ENCODE results near the gene SOCS2. TPM values are rescaled to one million over a fixed set of nuclear protein-coding genes. Genes with fewer than 3 reads are reported as not detected.
A peak's percentile ranks its signal among the peaks of the same experiment; 100 is the strongest.

Gene SOCS2
- total RNA-seq, 1 donor from 2014 or later, result 72.4 TPM

- DNase-seq (ENCODE audit: low read depth in 2 of 2), result no peak
Measured at GRCh38 chr12:93567174-93567573, 5.3 kb upstream of the SOCS2 start.

- no peak for DNase-seq (ENCODE audit: low read depth in 2 of 2)
Measured at GRCh38 chr12:93568091-93568490, 4.4 kb upstream of the SOCS2 start.

- DNase-seq (ENCODE audit: low read depth in 2 of 2), result no peak
Measured at GRCh38 chr12:93569301-93569655, 3.2 kb upstream of the SOCS2 start.

GRCh38 chr12:93569656-93570551, 2.6 kb upstream of the SOCS2 start:
- DNase-seq (ENCODE audit: low read depth in 2 of 2), result peak; percentile 91 to 93

GRCh38 chr12:93570552-93571364, 1.7 kb upstream of the SOCS2 start:
- DNase-seq (ENCODE audit: low read depth in 2 of 2), result peak; percentile 95 to 99

GRCh38 chr12:93571365-93571924, 1.0 kb upstream of the SOCS2 start:
- peak; percentile 75 to 81 for DNase-seq (ENCODE audit: low read depth in 2 of 2)

- DNase-seq (ENCODE audit: low read depth in 2 of 2), result peak; percentile 33 to 60
Measured at GRCh38 chr12:93572712-93573551, 457 bp downstream of the SOCS2 start.

GRCh38 chr12:93573552-93574223, 1.2 kb downstream of the SOCS2 start:
- DNase-seq (ENCODE audit: low read depth in 2 of 2), result peak; percentile 54 to 64

GRCh38 chr12:93577222-93577621, 4.7 kb downstream of the SOCS2 start:
- no peak for DNase-seq (ENCODE audit: low read depth in 2 of 2)

- no peak for DNase-seq (ENCODE audit: low read depth in 2 of 2)
Measured at GRCh38 chr12:93578221-93578620, 5.7 kb downstream of the SOCS2 start.

GRCh38 chr12:93580682-93581081, 8.2 kb downstream of the SOCS2 start:
- DNase-seq (ENCODE audit: low read depth in 2 of 2), result no peak

- DNase-seq (ENCODE audit: low read depth in 2 of 2), result no peak
Measured at GRCh38 chr12:93581370-93581769, 8.9 kb downstream of the SOCS2 start.

GRCh38 chr12:93582351-93582750, 9.9 kb downstream of the SOCS2 start:
- no peak for DNase-seq (ENCODE audit: low read depth in 2 of 2)

- DNase-seq (ENCODE audit: low read depth in 2 of 2), result no peak
Measured at GRCh38 chr12:93583627-93584392, 11.3 kb downstream of the SOCS2 start.

GRCh38 chr12:93585247-93585646, 12.8 kb downstream of the SOCS2 start:
- no peak for DNase-seq (ENCODE audit: low read depth in 2 of 2)

GRCh38 chr12:93587611-93588010, 15.1 kb downstream of the SOCS2 start:
- no peak for DNase-seq (ENCODE audit: low read depth in 2 of 2)

GRCh38 chr12:93589081-93589480, 16.6 kb downstream of the SOCS2 start:
- peak; percentile 17 to 39 for DNase-seq (ENCODE audit: low read depth in 2 of 2)

GRCh38 chr12:93591137-93591868, 18.8 kb downstream of the SOCS2 start:
- DNase-seq (ENCODE audit: low read depth in 2 of 2), result peak; percentile 46 to 84

Measured in lung microvascular endothelial cell (primary cell).